Loucy (cell line): Measurements from ENCODE around the gene PTPRF.

Experiments used
- CTCF ChIP-seq: fragments of 200-600 bp; sonication (generic); conservative IDR thresholded peaks from 2 replicates; pipeline ENCODE4 v1.5.1; 2014; ENCODE audit warnings: mild to moderate bottlenecking, antibody characterized with exemption, low read length
- EZH2phosphoT487 ChIP-seq: fragments of 200-600 bp; IDR thresholded peaks from 2 replicates; pipeline ENCODE4 v1.6.1; 2018; ENCODE audit warnings: antibody characterized with exemption, mild to moderate bottlenecking, moderate library complexity, borderline replicate concordance

GRCh38 chr1:43617011-43617410 lies 86.3 kb downstream of the PTPRF start:
- TF ChIP-seq CTCF (no peak), EZH2phosphoT487 (no peak)
